ENCODE measurements around the gene TPRN.
A peak's percentile ranks its signal among the peaks of the same experiment; 100 is the strongest.

TPRN gene

DNA sequence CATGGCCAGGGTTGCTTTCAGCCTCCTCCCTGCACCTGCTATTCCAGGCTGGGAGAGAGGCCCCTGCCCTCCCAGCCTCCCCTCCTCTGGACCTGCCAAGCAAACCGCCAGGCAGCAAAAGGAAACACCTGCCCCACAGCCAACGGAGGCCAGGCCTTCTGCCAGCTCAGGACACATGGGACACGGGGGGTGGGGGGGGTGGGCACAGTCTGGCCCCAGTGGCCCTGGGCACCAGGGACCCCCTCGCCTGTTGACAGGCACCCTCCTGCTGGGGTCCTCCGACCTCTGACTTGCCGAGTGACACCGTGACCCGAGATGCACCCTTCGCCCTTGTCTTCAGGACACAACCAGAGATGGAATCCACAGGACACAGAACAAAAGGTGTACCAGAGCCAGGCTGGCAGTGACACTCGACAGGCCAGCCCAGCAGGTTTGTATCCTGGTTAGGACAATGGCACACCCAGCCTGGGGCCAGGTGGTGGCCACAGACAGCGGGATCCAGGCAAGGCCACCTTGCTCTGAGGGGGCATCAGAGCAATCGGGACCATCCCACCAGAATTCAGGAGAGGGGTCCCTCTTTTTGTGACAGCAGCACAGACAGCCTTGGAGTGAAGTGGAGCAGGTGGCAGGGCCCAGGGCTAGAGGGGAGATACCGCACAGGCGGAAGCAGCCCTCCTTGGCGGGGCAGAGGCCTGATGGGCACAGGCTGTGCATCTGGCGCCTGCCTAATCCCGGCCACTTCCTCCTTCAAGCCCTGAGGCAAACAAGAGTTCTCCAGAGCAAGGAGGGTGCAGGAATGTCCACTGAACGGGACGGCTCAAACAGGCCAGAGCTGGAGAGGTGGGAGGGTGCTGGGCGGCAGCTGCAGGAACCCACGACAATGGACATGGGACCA, 27.4 kb downstream of the TPRN start:
- no peak for DNase-seq (ENCODE audit: extremely low read depth, insufficient read length)
- no peak overlapping the region for H3K4me3 ChIP-seq (replicated peaks; ENCODE audit: low read depth, low read length)
- H3K27me3 ChIP-seq (replicated peaks; ENCODE audit: control insufficient read depth, insufficient read depth, low read length) = no peaks in the 10 kb centered on the region; the same call in 1 of the 2 replicates
- peaks cover 2% of the 10 kb centered on the region; the same call in 1 of the 2 replicates for H3K36me3 ChIP-seq (ENCODE audit: control insufficient read depth, insufficient read depth, low read length)
- TF ChIP-seq, protein P1, sequence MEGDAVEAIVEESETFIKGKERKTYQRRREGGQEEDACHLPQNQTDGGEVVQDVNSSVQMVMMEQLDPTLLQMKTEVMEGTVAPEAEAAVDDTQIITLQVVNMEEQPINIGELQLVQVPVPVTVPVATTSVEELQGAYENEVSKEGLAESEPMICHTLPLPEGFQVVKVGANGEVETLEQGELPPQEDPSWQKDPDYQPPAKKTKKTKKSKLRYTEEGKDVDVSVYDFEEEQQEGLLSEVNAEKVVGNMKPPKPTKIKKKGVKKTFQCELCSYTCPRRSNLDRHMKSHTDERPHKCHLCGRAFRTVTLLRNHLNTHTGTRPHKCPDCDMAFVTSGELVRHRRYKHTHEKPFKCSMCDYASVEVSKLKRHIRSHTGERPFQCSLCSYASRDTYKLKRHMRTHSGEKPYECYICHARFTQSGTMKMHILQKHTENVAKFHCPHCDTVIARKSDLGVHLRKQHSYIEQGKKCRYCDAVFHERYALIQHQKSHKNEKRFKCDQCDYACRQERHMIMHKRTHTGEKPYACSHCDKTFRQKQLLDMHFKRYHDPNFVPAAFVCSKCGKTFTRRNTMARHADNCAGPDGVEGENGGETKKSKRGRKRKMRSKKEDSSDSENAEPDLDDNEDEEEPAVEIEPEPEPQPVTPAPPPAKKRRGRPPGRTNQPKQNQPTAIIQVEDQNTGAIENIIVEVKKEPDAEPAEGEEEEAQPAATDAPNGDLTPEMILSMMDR (IDR thresholded peaks at IDR 0.05; ENCODE audit: insufficient read depth, low read length, poor library complexity, severe bottlenecking) = no peak

DNA sequence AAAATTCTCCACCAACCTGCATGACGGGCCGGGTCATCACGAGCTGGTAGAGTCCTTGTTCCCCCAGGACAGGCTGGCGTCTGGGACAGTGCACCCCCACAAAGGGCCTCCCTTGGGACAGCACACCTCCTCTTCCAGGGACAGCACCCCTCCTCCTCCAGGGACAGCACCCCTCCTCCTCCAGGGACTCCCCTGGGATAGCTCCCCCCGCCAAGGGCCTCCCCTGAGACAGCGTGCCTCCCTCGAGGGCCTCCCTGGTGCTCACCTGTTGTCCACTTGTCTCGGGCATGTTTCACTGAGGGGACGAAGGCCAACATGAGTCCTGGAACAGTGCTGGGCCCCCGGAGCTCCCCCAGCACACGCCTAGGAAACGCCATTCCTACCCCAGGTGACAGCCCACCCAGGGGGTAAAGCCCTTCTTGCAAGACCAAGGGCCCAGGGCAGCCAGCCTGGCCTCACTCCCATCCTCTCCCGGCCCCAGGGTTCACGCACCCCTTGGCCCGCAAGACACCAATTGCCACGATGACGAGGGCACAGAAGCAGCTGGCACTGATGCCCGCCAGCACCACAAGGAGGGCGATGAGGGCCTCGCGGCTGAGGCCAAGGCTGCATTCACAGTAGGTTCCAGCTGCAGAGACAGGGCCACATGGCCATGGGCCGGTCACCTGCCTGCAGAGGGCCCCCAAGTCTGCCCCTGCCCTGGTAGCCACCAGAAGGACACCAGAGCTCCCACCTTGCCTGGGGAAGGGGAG, 29.2 kb downstream of the TPRN start:
- no peak overlapping the region for H3K4me3 ChIP-seq (replicated peaks; ENCODE audit: low read depth, low read length)
- H3K27me3 ChIP-seq (replicated peaks; ENCODE audit: control insufficient read depth, insufficient read depth, low read length) = no peaks in the 10 kb centered on the region; the same call in 1 of the 2 replicates
- TF ChIP-seq, protein P1 (IDR thresholded peaks at IDR 0.05; ENCODE audit: insufficient read depth, low read length, poor library complexity, severe bottlenecking) = no peak
- DNase-seq (ENCODE audit: extremely low read depth, insufficient read length) = no peak
- H3K36me3 ChIP-seq (ENCODE audit: control insufficient read depth, insufficient read depth, low read length) = no peaks in the 10 kb centered on the region

DNA sequence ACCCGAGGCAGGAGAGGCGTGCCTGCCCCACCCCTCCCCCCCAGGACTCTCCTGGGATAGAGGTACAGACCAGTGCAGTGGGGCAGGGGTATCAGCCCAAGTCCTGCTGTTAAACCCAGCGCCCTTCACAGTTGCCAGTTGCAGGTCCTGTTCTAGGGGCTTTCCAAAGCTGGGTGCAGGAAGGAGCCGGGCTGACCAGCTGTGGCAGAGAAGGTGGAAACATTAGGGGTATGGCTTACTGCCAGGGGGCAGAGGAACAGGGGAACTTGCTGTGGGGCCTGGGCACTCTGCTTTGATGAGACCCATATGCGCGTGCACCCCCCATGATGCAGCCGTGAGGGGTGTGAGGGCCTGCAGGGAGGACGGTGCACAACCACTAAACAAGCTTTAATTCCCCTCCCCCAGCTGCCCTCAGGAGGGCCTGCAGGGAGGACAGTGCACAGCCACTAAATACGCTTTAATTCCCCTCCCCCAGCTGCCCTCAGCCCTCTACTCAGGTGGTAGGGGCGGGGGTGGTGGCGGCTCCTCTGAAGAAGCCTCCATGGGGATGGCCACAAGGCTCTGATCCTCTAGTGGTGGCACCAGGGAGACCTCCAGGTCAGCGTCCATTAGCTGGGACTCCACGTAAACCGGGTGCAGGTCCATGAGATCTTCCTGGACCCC, 29.9 kb downstream of the TPRN start:
- Histone ChIP-seq H3K36me3 (ENCODE audit: control insufficient read depth, insufficient read depth, low read length) (no peaks in the 10 kb centered on the region), H3K4me3 (replicated peaks; ENCODE audit: low read depth, low read length) (no peak overlapping the region), H3K27me3 (replicated peaks; ENCODE audit: control insufficient read depth, insufficient read depth, low read length) (no peaks in the 10 kb centered on the region; the same call in 1 of the 2 replicates)
- no peak for DNase-seq (ENCODE audit: extremely low read depth, insufficient read length)
- TF ChIP-seq, protein P1 (IDR thresholded peaks at IDR 0.05; ENCODE audit: insufficient read depth, low read length, poor library complexity, severe bottlenecking) = no peak

DNA sequence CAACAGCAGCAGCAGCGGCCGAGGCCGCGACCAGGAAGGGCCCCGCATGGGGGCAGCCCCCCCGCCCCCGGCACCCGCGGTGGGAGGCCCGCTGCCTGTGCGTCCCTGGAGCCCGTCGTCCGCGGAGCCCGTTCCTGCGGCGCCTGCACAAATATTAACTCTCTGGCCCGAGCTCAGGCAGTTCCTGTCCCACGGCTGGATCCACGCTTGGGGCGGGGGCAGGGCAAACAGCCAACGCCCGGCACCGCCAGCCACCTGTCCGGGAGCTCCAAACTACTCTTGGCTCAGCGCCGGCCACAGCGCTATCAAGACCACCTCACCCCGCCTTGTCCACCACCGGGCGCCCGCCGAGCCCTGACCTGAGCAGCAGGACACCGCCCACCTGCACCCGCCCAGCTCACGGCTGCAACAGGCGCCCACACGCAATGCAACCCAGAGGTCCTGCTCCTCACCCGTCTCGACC, 30.6 kb downstream of the TPRN start, which contains the start of gene LRRC26:
LRRC26 (minus strand) TSS at position 156 of the 463 bp plus-strand sequence; CDS start at position 48, 108 bp downstream.
- H3K27me3 ChIP-seq (replicated peaks; ENCODE audit: control insufficient read depth, insufficient read depth, low read length) = no peaks in the 10 kb centered on the region; the same call in 1 of the 2 replicates
- H3K4me3 ChIP-seq (replicated peaks; ENCODE audit: low read depth, low read length) = peak within 1 kb of the TSS; percentile 58
- no peak for DNase-seq (ENCODE audit: extremely low read depth, insufficient read length)
- no peaks in the 10 kb centered on the region for H3K36me3 ChIP-seq (ENCODE audit: control insufficient read depth, insufficient read depth, low read length)
- TF ChIP-seq, protein P1 (IDR thresholded peaks at IDR 0.05; ENCODE audit: insufficient read depth, low read length, poor library complexity, severe bottlenecking) = no peak

Measured in GM06990 (cell line).